Measurements from ENCODE around the gene BAHCC1.

BAHCC1 gene

GRCh38 chr17:81458628-81459027, 63.4 kb downstream of the BAHCC1 start:
- DNase-seq (ENCODE audit: low read depth, low spot score) = no peak
- H3K9ac ChIP-seq (ENCODE audit: insufficient read length, low read depth) = no peak overlapping the region
- H3K4me1 ChIP-seq (ENCODE audit: insufficient read depth, insufficient read length) = peaks cover 36% of the 10 kb centered on the region
- H3K27me3 ChIP-seq (ENCODE audit: insufficient read depth, insufficient read length) = no peaks in the 10 kb centered on the region
- no peaks in the 10 kb centered on the region; the same call in 1 of the 2 replicates for H3K9me3 ChIP-seq (ENCODE audit: insufficient read depth, low read length)
- no peak for TF ChIP-seq SUZ12 (IDR thresholded peaks at IDR 0.05; ENCODE audit: extremely low read depth, insufficient read depth, insufficient read length)
- TF ChIP-seq ZNF274 (IDR thresholded peaks at IDR 0.05; ENCODE audit: low read depth, low read length) = no peak
- no peak for TF ChIP-seq YY1 (IDR thresholded peaks at IDR 0.05; ENCODE audit: insufficient read depth, insufficient read length)
- H3K36me3 ChIP-seq (ENCODE audit: insufficient read depth, insufficient read length, low read length) = peaks cover 9% of the 10 kb centered on the region
- H3K4me3 ChIP-seq (ENCODE audit: insufficient read length, low read depth) = no peak overlapping the region

GRCh38 chr17:81459224-81459623, 64.0 kb downstream of the BAHCC1 start:
- no peak for TF ChIP-seq ZNF274 (IDR thresholded peaks at IDR 0.05; ENCODE audit: low read depth, low read length)
- no peak for TF ChIP-seq SUZ12 (IDR thresholded peaks at IDR 0.05; ENCODE audit: extremely low read depth, insufficient read depth, insufficient read length)
- TF ChIP-seq YY1 (IDR thresholded peaks at IDR 0.05; ENCODE audit: insufficient read depth, insufficient read length) = no peak
- H3K9me3 ChIP-seq (ENCODE audit: insufficient read depth, low read length) = no peaks in the 10 kb centered on the region; the same call in 1 of the 2 replicates
- H3K36me3 ChIP-seq (ENCODE audit: insufficient read depth, insufficient read length, low read length) = peaks cover 10% of the 10 kb centered on the region
- DNase-seq (ENCODE audit: low read depth, low spot score) = no peak
- H3K4me3 ChIP-seq (ENCODE audit: insufficient read length, low read depth) = no peak overlapping the region
- H3K27me3 ChIP-seq (ENCODE audit: insufficient read depth, insufficient read length) = no peaks in the 10 kb centered on the region
- H3K4me1 ChIP-seq (ENCODE audit: insufficient read depth, insufficient read length) = peaks cover 36% of the 10 kb centered on the region
- no peak overlapping the region for H3K9ac ChIP-seq (ENCODE audit: insufficient read length, low read depth)

- H3K4me3 ChIP-seq (ENCODE audit: insufficient read length, low read depth) = no peak overlapping the region
- peaks cover 10% of the 10 kb centered on the region for H3K36me3 ChIP-seq (ENCODE audit: insufficient read depth, insufficient read length, low read length)
Measured at GRCh38 chr17:81459864-81460263, 64.6 kb downstream of the BAHCC1 start.

GRCh38 chr17:81460856-81461460, 65.7 kb downstream of the BAHCC1 start:
- Histone ChIP-seq H3K4me1 (ENCODE audit: insufficient read depth, insufficient read length) (peaks cover 22% of the 10 kb centered on the region), H3K9me3 (ENCODE audit: insufficient read depth, low read length) (no peaks in the 10 kb centered on the region; the same call in 1 of the 2 replicates), H3K36me3 (ENCODE audit: insufficient read depth, insufficient read length, low read length) (peaks cover 10% of the 10 kb centered on the region), H3K4me3 (ENCODE audit: insufficient read length, low read depth) (no peak overlapping the region), H3K27me3 (ENCODE audit: insufficient read depth, insufficient read length) (no peaks in the 10 kb centered on the region), H3K9ac (ENCODE audit: insufficient read length, low read depth) (no peak overlapping the region)
- TF ChIP-seq YY1 (IDR thresholded peaks at IDR 0.05; ENCODE audit: insufficient read depth, insufficient read length) (no peak), SUZ12 (IDR thresholded peaks at IDR 0.05; ENCODE audit: extremely low read depth, insufficient read depth, insufficient read length) (no peak), ZNF274 (IDR thresholded peaks at IDR 0.05; ENCODE audit: low read depth, low read length) (no peak)
- no peak for DNase-seq (ENCODE audit: low read depth, low spot score)

More at GRCh38 chr17:81459864-81460263, 64.6 kb downstream of the BAHCC1 start:
- Histone ChIP-seq H3K27me3 (ENCODE audit: insufficient read depth, insufficient read length) (no peaks in the 10 kb centered on the region), H3K9me3 (ENCODE audit: insufficient read depth, low read length) (no peaks in the 10 kb centered on the region; the same call in 1 of the 2 replicates), H3K4me1 (ENCODE audit: insufficient read depth, insufficient read length) (peaks cover 33% of the 10 kb centered on the region), H3K9ac (ENCODE audit: insufficient read length, low read depth) (no peak overlapping the region)
- TF ChIP-seq YY1 (IDR thresholded peaks at IDR 0.05; ENCODE audit: insufficient read depth, insufficient read length) = no peak
- no peak for TF ChIP-seq ZNF274 (IDR thresholded peaks at IDR 0.05; ENCODE audit: low read depth, low read length)
- no peak for TF ChIP-seq SUZ12 (IDR thresholded peaks at IDR 0.05; ENCODE audit: extremely low read depth, insufficient read depth, insufficient read length)
- DNase-seq (ENCODE audit: low read depth, low spot score) = no peak

- no peak overlapping the region for H3K4me3 ChIP-seq (ENCODE audit: insufficient read length, low read depth)
- TF ChIP-seq ZNF274 (IDR thresholded peaks at IDR 0.05; ENCODE audit: low read depth, low read length) = no peak
- no peak for TF ChIP-seq SUZ12 (IDR thresholded peaks at IDR 0.05; ENCODE audit: extremely low read depth, insufficient read depth, insufficient read length)
- TF ChIP-seq YY1 (IDR thresholded peaks at IDR 0.05; ENCODE audit: insufficient read depth, insufficient read length) = no peak
- no peak overlapping the region for H3K9ac ChIP-seq (ENCODE audit: insufficient read length, low read depth)
- H3K9me3 ChIP-seq (ENCODE audit: insufficient read depth, low read length) = no peaks in the 10 kb centered on the region; the same call in 1 of the 2 replicates
- H3K4me1 ChIP-seq (ENCODE audit: insufficient read depth, insufficient read length) = peaks cover 14% of the 10 kb centered on the region
- DNase-seq (ENCODE audit: low read depth, low spot score) = no peak
- no peaks in the 10 kb centered on the region for H3K27me3 ChIP-seq (ENCODE audit: insufficient read depth, insufficient read length)
- H3K36me3 ChIP-seq (ENCODE audit: insufficient read depth, insufficient read length, low read length) = peaks cover 10% of the 10 kb centered on the region
Measured at GRCh38 chr17:81461607-81462500, 66.6 kb downstream of the BAHCC1 start.

- Histone ChIP-seq H3K9ac (ENCODE audit: insufficient read length, low read depth) (no peak overlapping the region), H3K4me3 (ENCODE audit: insufficient read length, low read depth) (no peak overlapping the region), H3K4me1 (ENCODE audit: insufficient read depth, insufficient read length) (peaks cover 10% of the 10 kb centered on the region), H3K27me3 (ENCODE audit: insufficient read depth, insufficient read length) (no peaks in the 10 kb centered on the region), H3K9me3 (ENCODE audit: insufficient read depth, low read length) (no peaks in the 10 kb centered on the region), H3K36me3 (ENCODE audit: insufficient read depth, insufficient read length, low read length) (peaks cover 10% of the 10 kb centered on the region)
- DNase-seq (ENCODE audit: low read depth, low spot score) = no peak
- no peak for TF ChIP-seq YY1 (IDR thresholded peaks at IDR 0.05; ENCODE audit: insufficient read depth, insufficient read length)
- TF ChIP-seq ZNF274 (IDR thresholded peaks at IDR 0.05; ENCODE audit: low read depth, low read length) = no peak
- no peak for TF ChIP-seq SUZ12 (IDR thresholded peaks at IDR 0.05; ENCODE audit: extremely low read depth, insufficient read depth, insufficient read length)
Measured at GRCh38 chr17:81462506-81463125, 67.4 kb downstream of the BAHCC1 start.

Measured in NT2/D1 (cell line).